Neural progenitor cell (in vitro differentiated cells): ENCODE measurements around the gene RBP4.

ENCODE experiments used
- CTCF ChIP-seq: fragments of 200-600 bp; sonication (generic); IDR thresholded peaks from 2 replicates; pipeline ENCODE4 v1.5.1; 2017; ENCODE audit warnings: antibody characterized with exemption, mild to moderate bottlenecking
- EZH2 ChIP-seq: fragments of 200-600 bp; sonication (generic); IDR thresholded peaks from 2 replicates; pipeline ENCODE4 v1.6.1; 2017; ENCODE audit warnings: antibody characterized with exemption, mild to moderate bottlenecking, moderate library complexity

- TF ChIP-seq CTCF = no peak
- no peak for TF ChIP-seq EZH2
Measured at GRCh38 chr10:93630625-93631557, 29.9 kb upstream of the RBP4 start.
